HepG2 (cell line): Measurements from ENCODE around the gene NEGR1. TPM values are rescaled to one million over a fixed set of nuclear protein-coding genes. Genes with fewer than 3 reads are reported as not detected.

ENCODE experiments used
- CBX5 ChIP-seq: sonication (generic); formaldehyde crosslinking; IDR thresholded peaks from 2 replicates; pipeline ENCODE4 v1.4.0; 2020; ENCODE audit warnings: missing genetic modification reagents, borderline replicate concordance
- CEBPG ChIP-seq: IDR thresholded peaks from 2 replicates; pipeline ENCODE4 v1.6.1; 2016
- ELF3 ChIP-seq: IDR thresholded peaks from 2 replicates; pipeline ENCODE4 v1.6.1; 2016; ENCODE audit warnings: missing genetic modification reagents, missing compliant biosample characterization
- FOXP1 ChIP-seq, 2 experiments: fragments of 450-650 bp in 1 of 2; IDR thresholded peaks; 2 replicates each; pipeline ENCODE4 v1.6.1; 2017 to 2018; ENCODE audit warnings: antibody characterized with exemption in 1 of 2
- MIER3 ChIP-seq: IDR thresholded peaks from 2 replicates; pipeline ENCODE4 v1.6.1; 2016; ENCODE audit warnings: missing compliant biosample characterization, borderline replicate concordance
- NFIC ChIP-seq: IDR thresholded peaks from 2 replicates; pipeline ENCODE4 v1.6.1; 2012; ENCODE audit warnings: mild to moderate bottlenecking, low read length, inconsistent platforms
- RARA ChIP-seq: IDR thresholded peaks from 2 replicates; pipeline ENCODE4 v1.6.1; 2016; ENCODE audit warnings: missing genetic modification reagents, missing compliant biosample characterization
- REL ChIP-seq: sonication (generic); formaldehyde crosslinking; conservative IDR thresholded peaks from 2 replicates; pipeline ENCODE4 v1.8.0; 2022; ENCODE audit warnings: mild to moderate bottlenecking, missing genetic modification reagents, moderate library complexity
- RXRA ChIP-seq: sonication (generic); formaldehyde crosslinking; IDR thresholded peaks from 2 replicates; pipeline ENCODE4 v1.5.1; 2020; ENCODE audit warnings: missing genetic modification reagents
- RXRB ChIP-seq: IDR thresholded peaks from 2 replicates; pipeline ENCODE4 v1.6.1; 2016; ENCODE audit warnings: borderline replicate concordance, missing genetic modification reagents, missing compliant biosample characterization
- SOX5 ChIP-seq: IDR thresholded peaks from 2 replicates; pipeline ENCODE4 v1.6.1; 2016; ENCODE audit warnings: borderline replicate concordance
- SOX6 ChIP-seq, 2 experiments: fragments of 450-650 bp in 1 of 2; sonication (generic) in 1 of 2; formaldehyde crosslinking in 1 of 2; IDR thresholded peaks; 2 replicates each; pipeline versions ENCODE4 v1.4.0 to v1.6.1; 2017 to 2020; ENCODE audit warnings: antibody characterized with exemption in 1 of 2, mild to moderate bottlenecking in 1 of 2, missing genetic modification reagents in 1 of 2
- SP4 ChIP-seq: sonication (generic); formaldehyde crosslinking; IDR thresholded peaks from 2 replicates; pipeline ENCODE4 v1.8.1; 2023; ENCODE audit warnings: mild to moderate bottlenecking, missing genetic modification reagents
- ZKSCAN1 ChIP-seq: fragments of 150-350 bp; IDR thresholded peaks from 2 replicates; pipeline ENCODE4 v1.6.1; 2014; ENCODE audit warnings: low read length
- ZNF10 ChIP-seq: sonication (generic); formaldehyde crosslinking; IDR thresholded peaks from 2 replicates; pipeline ENCODE4 v1.4.0; 2020; ENCODE audit warnings: mild to moderate bottlenecking, low read depth, missing genetic modification reagents, borderline replicate concordance
- ZNF317 ChIP-seq: sonication (generic); formaldehyde crosslinking; IDR thresholded peaks from 2 replicates; pipeline ENCODE4 v1.5.0; 2020; ENCODE audit warnings: mild to moderate bottlenecking, missing genetic modification reagents
- ZNF652 ChIP-seq: IDR thresholded peaks from 2 replicates; pipeline ENCODE4 v1.6.1; 2016; ENCODE audit warnings: low read depth, borderline replicate concordance
- polyA plus RNA-seq, 8 experiments: library from polyadenylated mRNA; depleted of rRNA in 3 of 8; stranded (reverse) in 7 of 8; unstranded in 1 of 8; fragments of >200 nt; fragmentation: Illumina TruSeq in 4 of 8; extraction: Trizol in 4 of 8; gene quantifications; 2 replicates each; pipeline versions ENCODE4 v1.2.1 to v1.2.3, GENCODE V29; 2011 to 2016; ENCODE audit warnings: low read depth in 4 of 8, missing spikeins in 1 of 8, mixed read lengths in 1 of 8; ENCODE audit not compliant: insufficient read depth in 1 of 8
- total RNA-seq, 5 experiments: library from RNA; depleted of rRNA; stranded (reverse); fragments of >200 nt; fragmentation: Illumina TruSeq; extraction: Trizol; gene quantifications; 2 replicates each; pipeline ENCODE4 v1.2.3, GENCODE V29; 2016; ENCODE audit warnings: low read depth in 1 of 5
- TF ChIP-seq, protein P1 (sequence below): IDR thresholded peaks from 2 replicates; pipeline ENCODE4 v1.6.1; 2016; ENCODE audit warnings: missing compliant biosample characterization, missing genetic modification reagents, borderline replicate concordance
- TF ChIP-seq, protein P2 (sequence below): IDR thresholded peaks from 2 replicates; pipeline ENCODE4 v1.6.1; 2016; ENCODE audit warnings: missing genetic modification reagents, missing compliant biosample characterization
- TF ChIP-seq, protein P3 (sequence below): sonication (generic); formaldehyde crosslinking; IDR thresholded peaks from 2 replicates; pipeline ENCODE4 v1.4.0; 2020; ENCODE audit warnings: missing genetic modification reagents
- TF ChIP-seq, protein P4 (sequence below), 2 experiments: sonication (generic) in 1 of 2; formaldehyde crosslinking in 1 of 2; IDR thresholded peaks; 2 replicates each; pipeline versions ENCODE4 v1.4.0 to v1.6.1; 2016 to 2020; ENCODE audit warnings: borderline replicate concordance in 1 of 2, low read depth in 1 of 2, mild to moderate bottlenecking in 1 of 2, missing genetic modification reagents in 1 of 2
- TF ChIP-seq, protein P5 (sequence below): conservative IDR thresholded peaks from 2 replicates; pipeline ENCODE4 v1.6.1; 2018; ENCODE audit warnings: missing genetic modification reagents

NEGR1 gene
- total and polyA plus RNA-seq, 2 of the 13 experiments (the other 11 are each of a cell fraction or from before 2014, with no cell fraction given): not detected

DNA sequence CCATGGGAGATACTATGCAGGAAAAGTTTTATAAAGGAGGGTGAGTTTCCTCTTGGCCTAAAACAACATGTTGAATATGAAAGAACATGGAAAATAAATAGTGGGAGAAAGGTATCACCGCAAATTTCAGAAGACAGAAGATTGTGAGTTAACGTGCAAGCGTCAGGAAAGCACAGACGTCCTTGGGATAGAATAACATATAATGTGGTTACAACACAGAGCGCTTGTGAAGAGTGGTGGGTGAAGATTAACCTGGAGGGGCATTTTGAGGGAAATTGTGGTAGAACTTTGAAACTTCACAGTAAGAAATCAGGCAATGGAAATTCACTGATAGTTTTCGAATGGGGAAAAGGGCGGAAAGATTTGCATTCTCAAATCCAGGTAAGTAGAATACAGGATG lies 47.3 kb downstream of the NEGR1 start (continued):
- TF ChIP-seq, protein P1, sequence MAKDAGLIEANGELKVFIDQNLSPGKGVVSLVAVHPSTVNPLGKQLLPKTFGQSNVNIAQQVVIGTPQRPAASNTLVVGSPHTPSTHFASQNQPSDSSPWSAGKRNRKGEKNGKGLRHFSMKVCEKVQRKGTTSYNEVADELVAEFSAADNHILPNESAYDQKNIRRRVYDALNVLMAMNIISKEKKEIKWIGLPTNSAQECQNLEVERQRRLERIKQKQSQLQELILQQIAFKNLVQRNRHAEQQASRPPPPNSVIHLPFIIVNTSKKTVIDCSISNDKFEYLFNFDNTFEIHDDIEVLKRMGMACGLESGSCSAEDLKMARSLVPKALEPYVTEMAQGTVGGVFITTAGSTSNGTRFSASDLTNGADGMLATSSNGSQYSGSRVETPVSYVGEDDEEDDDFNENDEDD (CRISPR knock-in tag): 0 out of 2 replicates have a peak, but pooled peaks have one; percentile 21
- TF ChIP-seq ELF3 (CRISPR knock-in tag) (peak; percentile 42; the same call in 1 of the 2 replicates), MIER3 (CRISPR knock-in tag) (peak; percentile 49; the same call in 1 of the 2 replicates), RXRB (CRISPR knock-in tag) (peak; percentile 75), FOXP1 (IDR thresholded peaks at IDR 0.05) (no peak), FOXP1 (CRISPR knock-in tag; IDR thresholded peaks at IDR 0.05) (0 out of 2 replicates have a peak, but pooled peaks have one; percentile 21), ZNF317 (CRISPR knock-in tag) (no peak), REL (CRISPR knock-in tag) (no peak), ZNF10 (CRISPR knock-in tag) (no peak), CEBPG (CRISPR knock-in tag) (peak; percentile 53), SP4 (CRISPR knock-in tag) (no peak), SOX6 (IDR thresholded peaks at IDR 0.05) (no peak), SOX6 (CRISPR knock-in tag; IDR thresholded peaks at IDR 0.05) (peak; percentile 62; the same call in 1 of the 2 replicates), RARA (0 out of 2 replicates have a peak, but pooled peaks have one; percentile 14), SOX5 (CRISPR knock-in tag) (peak; percentile 44; the same call in 1 of the 2 replicates), RXRA (CRISPR knock-in tag) (no peak), ZKSCAN1 (no peak), NFIC (peak; percentile 77; the same call in 1 of the 2 replicates), CBX5 (CRISPR knock-in tag) (no peak), ZNF652 (peak; percentile 73; the same call in 1 of the 2 replicates)
- TF ChIP-seq, protein P2, sequence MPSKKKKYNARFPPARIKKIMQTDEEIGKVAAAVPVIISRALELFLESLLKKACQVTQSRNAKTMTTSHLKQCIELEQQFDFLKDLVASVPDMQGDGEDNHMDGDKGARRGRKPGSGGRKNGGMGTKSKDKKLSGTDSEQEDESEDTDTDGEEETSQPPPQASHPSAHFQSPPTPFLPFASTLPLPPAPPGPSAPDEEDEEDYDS (CRISPR knock-in tag): 0 out of 2 replicates have a peak, but pooled peaks have one; percentile 25
- TF ChIP-seq, protein P3, sequence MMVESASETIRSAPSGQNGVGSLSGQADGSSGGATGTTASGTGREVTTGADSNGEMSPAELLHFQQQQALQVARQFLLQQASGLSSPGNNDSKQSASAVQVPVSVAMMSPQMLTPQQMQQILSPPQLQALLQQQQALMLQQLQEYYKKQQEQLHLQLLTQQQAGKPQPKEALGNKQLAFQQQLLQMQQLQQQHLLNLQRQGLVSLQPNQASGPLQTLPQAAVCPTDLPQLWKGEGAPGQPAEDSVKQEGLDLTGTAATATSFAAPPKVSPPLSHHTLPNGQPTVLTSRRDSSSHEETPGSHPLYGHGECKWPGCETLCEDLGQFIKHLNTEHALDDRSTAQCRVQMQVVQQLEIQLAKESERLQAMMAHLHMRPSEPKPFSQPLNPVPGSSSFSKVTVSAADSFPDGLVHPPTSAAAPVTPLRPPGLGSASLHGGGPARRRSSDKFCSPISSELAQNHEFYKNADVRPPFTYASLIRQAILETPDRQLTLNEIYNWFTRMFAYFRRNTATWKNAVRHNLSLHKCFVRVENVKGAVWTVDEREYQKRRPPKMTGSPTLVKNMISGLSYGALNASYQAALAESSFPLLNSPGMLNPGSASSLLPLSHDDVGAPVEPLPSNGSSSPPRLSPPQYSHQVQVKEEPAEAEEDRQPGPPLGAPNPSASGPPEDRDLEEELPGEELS (CRISPR knock-in tag): peak; percentile 44
- TF ChIP-seq, protein P4, sequence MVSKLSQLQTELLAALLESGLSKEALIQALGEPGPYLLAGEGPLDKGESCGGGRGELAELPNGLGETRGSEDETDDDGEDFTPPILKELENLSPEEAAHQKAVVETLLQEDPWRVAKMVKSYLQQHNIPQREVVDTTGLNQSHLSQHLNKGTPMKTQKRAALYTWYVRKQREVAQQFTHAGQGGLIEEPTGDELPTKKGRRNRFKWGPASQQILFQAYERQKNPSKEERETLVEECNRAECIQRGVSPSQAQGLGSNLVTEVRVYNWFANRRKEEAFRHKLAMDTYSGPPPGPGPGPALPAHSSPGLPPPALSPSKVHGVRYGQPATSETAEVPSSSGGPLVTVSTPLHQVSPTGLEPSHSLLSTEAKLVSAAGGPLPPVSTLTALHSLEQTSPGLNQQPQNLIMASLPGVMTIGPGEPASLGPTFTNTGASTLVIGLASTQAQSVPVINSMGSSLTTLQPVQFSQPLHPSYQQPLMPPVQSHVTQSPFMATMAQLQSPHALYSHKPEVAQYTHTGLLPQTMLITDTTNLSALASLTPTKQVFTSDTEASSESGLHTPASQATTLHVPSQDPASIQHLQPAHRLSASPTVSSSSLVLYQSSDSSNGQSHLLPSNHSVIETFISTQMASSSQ (IDR thresholded peaks at IDR 0.05; ENCODE audit: low read depth): peak; percentile 79
- TF ChIP-seq, protein P4 (CRISPR knock-in tag; IDR thresholded peaks at IDR 0.05; ENCODE audit: borderline replicate concordance): peak; percentile 88; the same call in 1 of the 2 replicates
- TF ChIP-seq, protein P5, sequence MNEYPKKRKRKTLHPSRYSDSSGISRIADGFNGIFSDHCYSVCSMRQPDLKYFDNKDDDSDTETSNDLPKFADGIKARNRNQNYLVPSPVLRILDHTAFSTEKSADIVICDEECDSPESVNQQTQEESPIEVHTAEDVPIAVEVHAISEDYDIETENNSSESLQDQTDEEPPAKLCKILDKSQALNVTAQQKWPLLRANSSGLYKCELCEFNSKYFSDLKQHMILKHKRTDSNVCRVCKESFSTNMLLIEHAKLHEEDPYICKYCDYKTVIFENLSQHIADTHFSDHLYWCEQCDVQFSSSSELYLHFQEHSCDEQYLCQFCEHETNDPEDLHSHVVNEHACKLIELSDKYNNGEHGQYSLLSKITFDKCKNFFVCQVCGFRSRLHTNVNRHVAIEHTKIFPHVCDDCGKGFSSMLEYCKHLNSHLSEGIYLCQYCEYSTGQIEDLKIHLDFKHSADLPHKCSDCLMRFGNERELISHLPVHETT (CRISPR knock-in tag): no peak
